K562 (cell line): Measurements from ENCODE around the gene BDP1. TPM values are rescaled to one million over a fixed set of nuclear protein-coding genes. Genes with fewer than 3 reads are reported as not detected.

Source experiments
- FOXA3 ChIP-seq, 2 experiments: fragments of 450-650 bp in 1 of 2; sonication (generic) in 1 of 2; formaldehyde crosslinking; IDR thresholded peaks in 1 of 2; conservative IDR thresholded peaks in 1 of 2; 2 replicates each; pipeline versions ENCODE4 v1.4.0 to v1.8.0; 2020 to 2022; ENCODE audit warnings: mild to moderate bottlenecking in 2 of 2, missing genetic modification reagents in 1 of 2
- FOXM1 ChIP-seq, 2 experiments: fragments of 450-650 bp in 1 of 2; sonication (generic) in 1 of 2; formaldehyde crosslinking in 1 of 2; IDR thresholded peaks; 2 replicates each; pipeline versions ENCODE4 v1.6.1 to v1.9.0; 2017 to 2022; ENCODE audit warnings: low read depth in 2 of 2, mild to moderate bottlenecking in 2 of 2, missing genetic modification reagents in 1 of 2, moderate library complexity in 1 of 2
- HMGN3 ChIP-seq: IDR thresholded peaks from 2 replicates; pipeline ENCODE4 v1.6.1; 2011; ENCODE audit warnings: borderline replicate concordance, low read depth, mild to moderate bottlenecking, mixed read lengths, low read length; ENCODE audit not compliant: insufficient read length; ENCODE audit errors: extremely low read depth
- KDM2B ChIP-seq: fragments of 250-450 bp; sonication (Bioruptor Pico); IDR thresholded peaks from 2 replicates; pipeline ENCODE4 v1.8.0; 2021; ENCODE audit warnings: mild to moderate bottlenecking, moderate library complexity
- PHF21A ChIP-seq: fragments of 450-650 bp; IDR thresholded peaks from 2 replicates; pipeline ENCODE4 v1.6.1; 2017; ENCODE audit warnings: low read depth, borderline replicate concordance
- RAD51 ChIP-seq: fragments of 450-650 bp; IDR thresholded peaks from 2 replicates; pipeline ENCODE4 v1.7.1; 2016; ENCODE audit warnings: low read depth, mild to moderate bottlenecking, borderline replicate concordance
- RNF2 ChIP-seq: sonication (generic); IDR thresholded peaks from 2 replicates; pipeline ENCODE4 v1.6.1; 2016
- WHSC1 ChIP-seq: IDR thresholded peaks from one replicate; pipeline ENCODE4 v1.6.1; 2012; ENCODE audit warnings: low read length, control low read depth, inconsistent platforms
- polyA plus RNA-seq, 8 experiments: library from polyadenylated mRNA; depleted of rRNA in 4 of 8; stranded (reverse) in 5 of 8; unstranded in 3 of 8; fragments of >200 nt; fragmentation: Nextera tagmentation in 2 of 8; fragmentation: Illumina TruSeq in 1 of 8; extraction: Ambion mirVana in 2 of 8; extraction: Trizol in 1 of 8; gene quantifications; 2 replicates each; pipeline versions ENCODE4 v1.2.1 to v1.2.3, GENCODE V29; 2011 to 2014; ENCODE audit warnings: inconsistent platforms in 1 of 8, missing spikeins in 1 of 8
- total RNA-seq, 7 experiments: library from RNA; depleted of rRNA in 6 of 7; stranded (reverse); fragments of >200 nt in 6 of 7; fragmentation: Illumina TruSeq in 2 of 7; extraction: Trizol in 2 of 7; gene quantifications; 2 replicates each; pipeline versions ENCODE4 v1.2.1 to v1.2.3, GENCODE V29; 2011 to 2021; ENCODE audit warnings: low replicate concordance in 1 of 7
- TF ChIP-seq, protein P1 (sequence below): fragments of 450-650 bp; IDR thresholded peaks from 2 replicates; pipeline ENCODE4 v1.6.1; 2016; ENCODE audit warnings: mild to moderate bottlenecking, moderate library complexity
- TF ChIP-seq, protein P2 (sequence below), 2 experiments: fragments of 450-650 bp; IDR thresholded peaks; 2 replicates each; pipeline ENCODE4 v1.6.1; 2018; ENCODE audit warnings: mild to moderate bottlenecking in 2 of 2, low read depth in 1 of 2; ENCODE audit not compliant: partially characterized antibody in 2 of 2

Gene BDP1
- total and polyA plus RNA-seq, 9 of the 15 experiments (the other 6 are each of a cell fraction or from before 2014, with no cell fraction given): 6.9 to 47.3 (median 23.9) TPM

DNA sequence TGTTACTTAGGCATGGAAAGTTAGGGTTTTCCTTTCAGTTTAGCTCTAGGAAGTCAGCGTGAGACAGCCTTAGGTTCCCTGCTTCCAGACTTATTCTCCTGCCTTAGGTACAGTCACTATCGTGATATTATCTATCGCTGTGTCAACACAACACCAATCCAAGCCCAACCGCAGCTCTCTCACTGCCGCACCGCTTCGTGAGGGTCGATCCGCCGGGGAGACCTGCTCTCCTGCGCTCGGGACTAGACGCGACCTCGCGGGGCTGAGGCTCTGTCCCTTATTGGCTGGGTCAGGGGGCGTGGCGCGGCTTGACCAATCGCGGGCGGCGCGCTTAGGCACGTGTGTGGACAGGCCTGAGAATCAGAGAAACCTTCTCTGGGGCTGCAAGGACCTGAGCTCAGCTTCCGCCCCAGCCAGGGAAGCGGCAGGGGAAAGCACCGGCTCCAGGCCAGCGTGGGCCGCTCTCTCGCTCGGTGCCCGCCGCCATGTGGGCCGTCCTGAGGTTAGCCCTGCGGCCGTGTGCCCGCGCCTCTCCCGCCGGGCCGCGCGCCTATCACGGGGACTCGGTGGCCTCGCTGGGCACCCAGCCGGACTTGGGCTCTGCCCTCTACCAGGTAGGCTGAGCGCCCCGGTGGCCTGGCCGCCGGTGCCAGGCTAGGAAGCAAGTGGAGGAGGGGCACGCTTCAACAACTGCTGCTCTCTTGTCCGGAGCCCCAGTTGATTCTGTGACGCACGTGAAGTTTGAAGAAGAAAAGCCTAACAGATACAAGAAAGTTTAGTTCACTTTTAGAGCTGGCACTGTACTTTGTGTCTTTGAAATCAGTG, 131.7 kb downstream of the BDP1 start, which contains the start of gene MCCC2 (continued):
- TF ChIP-seq, protein P1, sequence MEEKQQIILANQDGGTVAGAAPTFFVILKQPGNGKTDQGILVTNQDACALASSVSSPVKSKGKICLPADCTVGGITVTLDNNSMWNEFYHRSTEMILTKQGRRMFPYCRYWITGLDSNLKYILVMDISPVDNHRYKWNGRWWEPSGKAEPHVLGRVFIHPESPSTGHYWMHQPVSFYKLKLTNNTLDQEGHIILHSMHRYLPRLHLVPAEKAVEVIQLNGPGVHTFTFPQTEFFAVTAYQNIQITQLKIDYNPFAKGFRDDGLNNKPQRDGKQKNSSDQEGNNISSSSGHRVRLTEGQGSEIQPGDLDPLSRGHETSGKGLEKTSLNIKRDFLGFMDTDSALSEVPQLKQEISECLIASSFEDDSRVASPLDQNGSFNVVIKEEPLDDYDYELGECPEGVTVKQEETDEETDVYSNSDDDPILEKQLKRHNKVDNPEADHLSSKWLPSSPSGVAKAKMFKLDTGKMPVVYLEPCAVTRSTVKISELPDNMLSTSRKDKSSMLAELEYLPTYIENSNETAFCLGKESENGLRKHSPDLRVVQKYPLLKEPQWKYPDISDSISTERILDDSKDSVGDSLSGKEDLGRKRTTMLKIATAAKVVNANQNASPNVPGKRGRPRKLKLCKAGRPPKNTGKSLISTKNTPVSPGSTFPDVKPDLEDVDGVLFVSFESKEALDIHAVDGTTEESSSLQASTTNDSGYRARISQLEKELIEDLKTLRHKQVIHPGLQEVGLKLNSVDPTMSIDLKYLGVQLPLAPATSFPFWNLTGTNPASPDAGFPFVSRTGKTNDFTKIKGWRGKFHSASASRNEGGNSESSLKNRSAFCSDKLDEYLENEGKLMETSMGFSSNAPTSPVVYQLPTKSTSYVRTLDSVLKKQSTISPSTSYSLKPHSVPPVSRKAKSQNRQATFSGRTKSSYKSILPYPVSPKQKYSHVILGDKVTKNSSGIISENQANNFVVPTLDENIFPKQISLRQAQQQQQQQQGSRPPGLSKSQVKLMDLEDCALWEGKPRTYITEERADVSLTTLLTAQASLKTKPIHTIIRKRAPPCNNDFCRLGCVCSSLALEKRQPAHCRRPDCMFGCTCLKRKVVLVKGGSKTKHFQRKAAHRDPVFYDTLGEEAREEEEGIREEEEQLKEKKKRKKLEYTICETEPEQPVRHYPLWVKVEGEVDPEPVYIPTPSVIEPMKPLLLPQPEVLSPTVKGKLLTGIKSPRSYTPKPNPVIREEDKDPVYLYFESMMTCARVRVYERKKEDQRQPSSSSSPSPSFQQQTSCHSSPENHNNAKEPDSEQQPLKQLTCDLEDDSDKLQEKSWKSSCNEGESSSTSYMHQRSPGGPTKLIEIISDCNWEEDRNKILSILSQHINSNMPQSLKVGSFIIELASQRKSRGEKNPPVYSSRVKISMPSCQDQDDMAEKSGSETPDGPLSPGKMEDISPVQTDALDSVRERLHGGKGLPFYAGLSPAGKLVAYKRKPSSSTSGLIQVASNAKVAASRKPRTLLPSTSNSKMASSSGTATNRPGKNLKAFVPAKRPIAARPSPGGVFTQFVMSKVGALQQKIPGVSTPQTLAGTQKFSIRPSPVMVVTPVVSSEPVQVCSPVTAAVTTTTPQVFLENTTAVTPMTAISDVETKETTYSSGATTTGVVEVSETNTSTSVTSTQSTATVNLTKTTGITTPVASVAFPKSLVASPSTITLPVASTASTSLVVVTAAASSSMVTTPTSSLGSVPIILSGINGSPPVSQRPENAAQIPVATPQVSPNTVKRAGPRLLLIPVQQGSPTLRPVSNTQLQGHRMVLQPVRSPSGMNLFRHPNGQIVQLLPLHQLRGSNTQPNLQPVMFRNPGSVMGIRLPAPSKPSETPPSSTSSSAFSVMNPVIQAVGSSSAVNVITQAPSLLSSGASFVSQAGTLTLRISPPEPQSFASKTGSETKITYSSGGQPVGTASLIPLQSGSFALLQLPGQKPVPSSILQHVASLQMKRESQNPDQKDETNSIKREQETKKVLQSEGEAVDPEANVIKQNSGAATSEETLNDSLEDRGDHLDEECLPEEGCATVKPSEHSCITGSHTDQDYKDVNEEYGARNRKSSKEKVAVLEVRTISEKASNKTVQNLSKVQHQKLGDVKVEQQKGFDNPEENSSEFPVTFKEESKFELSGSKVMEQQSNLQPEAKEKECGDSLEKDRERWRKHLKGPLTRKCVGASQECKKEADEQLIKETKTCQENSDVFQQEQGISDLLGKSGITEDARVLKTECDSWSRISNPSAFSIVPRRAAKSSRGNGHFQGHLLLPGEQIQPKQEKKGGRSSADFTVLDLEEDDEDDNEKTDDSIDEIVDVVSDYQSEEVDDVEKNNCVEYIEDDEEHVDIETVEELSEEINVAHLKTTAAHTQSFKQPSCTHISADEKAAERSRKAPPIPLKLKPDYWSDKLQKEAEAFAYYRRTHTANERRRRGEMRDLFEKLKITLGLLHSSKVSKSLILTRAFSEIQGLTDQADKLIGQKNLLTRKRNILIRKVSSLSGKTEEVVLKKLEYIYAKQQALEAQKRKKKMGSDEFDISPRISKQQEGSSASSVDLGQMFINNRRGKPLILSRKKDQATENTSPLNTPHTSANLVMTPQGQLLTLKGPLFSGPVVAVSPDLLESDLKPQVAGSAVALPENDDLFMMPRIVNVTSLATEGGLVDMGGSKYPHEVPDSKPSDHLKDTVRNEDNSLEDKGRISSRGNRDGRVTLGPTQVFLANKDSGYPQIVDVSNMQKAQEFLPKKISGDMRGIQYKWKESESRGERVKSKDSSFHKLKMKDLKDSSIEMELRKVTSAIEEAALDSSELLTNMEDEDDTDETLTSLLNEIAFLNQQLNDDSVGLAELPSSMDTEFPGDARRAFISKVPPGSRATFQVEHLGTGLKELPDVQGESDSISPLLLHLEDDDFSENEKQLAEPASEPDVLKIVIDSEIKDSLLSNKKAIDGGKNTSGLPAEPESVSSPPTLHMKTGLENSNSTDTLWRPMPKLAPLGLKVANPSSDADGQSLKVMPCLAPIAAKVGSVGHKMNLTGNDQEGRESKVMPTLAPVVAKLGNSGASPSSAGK: peak; percentile 84
- TF ChIP-seq KDM2B (CRISPR knock-in tag) (0 out of 2 replicates have a peak, but pooled peaks have one; percentile 19), FOXM1 (IDR thresholded peaks at IDR 0.05; ENCODE audit: low read depth) (no peak; the same call in 1 of the 2 replicates), FOXM1 (CRISPR knock-in tag; IDR thresholded peaks at IDR 0.05; ENCODE audit: low read depth) (0 out of 2 replicates have a peak, but pooled peaks have one; percentile 64), RNF2 (peak; percentile 76), FOXA3 (CRISPR knock-in tag; conservative IDR thresholded peaks at IDR 0.05 in 1 of 2, IDR thresholded peaks at IDR 0.05 in 1 of 2) (peak; percentile 85 to 98), RAD51 (peak; percentile 88), HMGN3 (peak; percentile 57), PHF21A (peak; percentile 80), WHSC1 (no peak)
- TF ChIP-seq, protein P2, sequence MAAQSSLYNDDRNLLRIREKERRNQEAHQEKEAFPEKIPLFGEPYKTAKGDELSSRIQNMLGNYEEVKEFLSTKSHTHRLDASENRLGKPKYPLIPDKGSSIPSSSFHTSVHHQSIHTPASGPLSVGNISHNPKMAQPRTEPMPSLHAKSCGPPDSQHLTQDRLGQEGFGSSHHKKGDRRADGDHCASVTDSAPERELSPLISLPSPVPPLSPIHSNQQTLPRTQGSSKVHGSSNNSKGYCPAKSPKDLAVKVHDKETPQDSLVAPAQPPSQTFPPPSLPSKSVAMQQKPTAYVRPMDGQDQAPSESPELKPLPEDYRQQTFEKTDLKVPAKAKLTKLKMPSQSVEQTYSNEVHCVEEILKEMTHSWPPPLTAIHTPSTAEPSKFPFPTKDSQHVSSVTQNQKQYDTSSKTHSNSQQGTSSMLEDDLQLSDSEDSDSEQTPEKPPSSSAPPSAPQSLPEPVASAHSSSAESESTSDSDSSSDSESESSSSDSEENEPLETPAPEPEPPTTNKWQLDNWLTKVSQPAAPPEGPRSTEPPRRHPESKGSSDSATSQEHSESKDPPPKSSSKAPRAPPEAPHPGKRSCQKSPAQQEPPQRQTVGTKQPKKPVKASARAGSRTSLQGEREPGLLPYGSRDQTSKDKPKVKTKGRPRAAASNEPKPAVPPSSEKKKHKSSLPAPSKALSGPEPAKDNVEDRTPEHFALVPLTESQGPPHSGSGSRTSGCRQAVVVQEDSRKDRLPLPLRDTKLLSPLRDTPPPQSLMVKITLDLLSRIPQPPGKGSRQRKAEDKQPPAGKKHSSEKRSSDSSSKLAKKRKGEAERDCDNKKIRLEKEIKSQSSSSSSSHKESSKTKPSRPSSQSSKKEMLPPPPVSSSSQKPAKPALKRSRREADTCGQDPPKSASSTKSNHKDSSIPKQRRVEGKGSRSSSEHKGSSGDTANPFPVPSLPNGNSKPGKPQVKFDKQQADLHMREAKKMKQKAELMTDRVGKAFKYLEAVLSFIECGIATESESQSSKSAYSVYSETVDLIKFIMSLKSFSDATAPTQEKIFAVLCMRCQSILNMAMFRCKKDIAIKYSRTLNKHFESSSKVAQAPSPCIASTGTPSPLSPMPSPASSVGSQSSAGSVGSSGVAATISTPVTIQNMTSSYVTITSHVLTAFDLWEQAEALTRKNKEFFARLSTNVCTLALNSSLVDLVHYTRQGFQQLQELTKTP (IDR thresholded peaks at IDR 0.05; ENCODE audit: low read depth in 1 of 2, partially characterized antibody in 2 of 2): peak in 1 of 2 experiments; percentile 45
